Body of pancreas (tissue), 4 donors: ENCODE measurements around the gene C6orf89.

Experiments
- POLR2A ChIP-seq, 3 donors: fragments of 450-650 bp; IDR thresholded peaks; one replicate each; pipeline ENCODE4 v1.6.1; 2016; ENCODE audit warnings: antibody characterized with exemption in 3 of 3, mild to moderate bottlenecking in 2 of 3
- TF ChIP-seq, protein P1 (sequence below), 7 experiments: fragments of 450-650 bp in 4 of 7; fragments of 200-600 bp in 3 of 7; sonication (generic) in 3 of 7; IDR thresholded peaks; one replicate each; pipeline ENCODE4 v1.5.1; 2016 to 2019; ENCODE audit warnings: antibody characterized with exemption in 7 of 7

DNA sequence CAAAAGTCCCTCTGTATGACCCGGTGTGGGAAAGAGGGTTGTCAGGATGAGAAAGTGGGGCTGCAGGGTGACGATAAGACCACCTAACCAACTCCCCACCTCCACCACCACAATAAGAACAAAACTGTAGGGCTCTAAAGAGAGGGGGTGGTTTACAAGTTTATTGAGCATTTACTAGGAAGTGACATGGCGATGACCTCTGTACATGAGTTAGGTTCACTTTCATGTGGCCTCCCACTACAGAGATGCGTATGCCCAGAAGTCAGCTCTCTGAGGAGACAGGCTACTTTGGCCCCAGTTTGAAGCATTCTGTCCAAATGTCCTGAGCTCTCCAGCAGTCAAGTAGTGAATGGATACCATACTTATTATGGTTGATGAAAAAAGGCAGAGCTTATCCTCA, 40.1 kb downstream of the C6orf89 start:
- TF ChIP-seq POLR2A (IDR thresholded peaks at IDR 0.05): no peak
- TF ChIP-seq, protein P1, sequence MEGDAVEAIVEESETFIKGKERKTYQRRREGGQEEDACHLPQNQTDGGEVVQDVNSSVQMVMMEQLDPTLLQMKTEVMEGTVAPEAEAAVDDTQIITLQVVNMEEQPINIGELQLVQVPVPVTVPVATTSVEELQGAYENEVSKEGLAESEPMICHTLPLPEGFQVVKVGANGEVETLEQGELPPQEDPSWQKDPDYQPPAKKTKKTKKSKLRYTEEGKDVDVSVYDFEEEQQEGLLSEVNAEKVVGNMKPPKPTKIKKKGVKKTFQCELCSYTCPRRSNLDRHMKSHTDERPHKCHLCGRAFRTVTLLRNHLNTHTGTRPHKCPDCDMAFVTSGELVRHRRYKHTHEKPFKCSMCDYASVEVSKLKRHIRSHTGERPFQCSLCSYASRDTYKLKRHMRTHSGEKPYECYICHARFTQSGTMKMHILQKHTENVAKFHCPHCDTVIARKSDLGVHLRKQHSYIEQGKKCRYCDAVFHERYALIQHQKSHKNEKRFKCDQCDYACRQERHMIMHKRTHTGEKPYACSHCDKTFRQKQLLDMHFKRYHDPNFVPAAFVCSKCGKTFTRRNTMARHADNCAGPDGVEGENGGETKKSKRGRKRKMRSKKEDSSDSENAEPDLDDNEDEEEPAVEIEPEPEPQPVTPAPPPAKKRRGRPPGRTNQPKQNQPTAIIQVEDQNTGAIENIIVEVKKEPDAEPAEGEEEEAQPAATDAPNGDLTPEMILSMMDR (IDR thresholded peaks at IDR 0.05): no peak
